HepG2 (cell line): Measurements from ENCODE around the gene TOMM20. TPM values are rescaled to one million over a fixed set of nuclear protein-coding genes. Genes with fewer than 3 reads are reported as not detected.

Experiments used
- KDM2A ChIP-seq: sonication (generic); formaldehyde crosslinking; IDR thresholded peaks from 2 replicates; pipeline ENCODE4 v1.4.0; 2020; ENCODE audit warnings: low read depth, missing genetic modification reagents, borderline replicate concordance
- KDM4B ChIP-seq: sonication (generic); formaldehyde crosslinking; IDR thresholded peaks from 2 replicates; pipeline ENCODE4 v1.4.0; 2020; ENCODE audit warnings: missing genetic modification reagents
- PITX1 ChIP-seq: sonication (generic); formaldehyde crosslinking; IDR thresholded peaks from 2 replicates; pipeline ENCODE4 v1.5.1; 2020; ENCODE audit warnings: mild to moderate bottlenecking, missing genetic modification reagents
- PTBP1 ChIP-seq: fragments of 200-400 bp; formaldehyde crosslinking; IDR thresholded peaks from 2 replicates; pipeline ENCODE4 v1.6.1; 2018; ENCODE audit warnings: low read length, low read depth; ENCODE audit not compliant: poor library complexity, severe bottlenecking
- SKI ChIP-seq: fragments of 450-650 bp; IDR thresholded peaks from one replicate; pipeline ENCODE4 v1.6.1; 2018; ENCODE audit warnings: mild to moderate bottlenecking; ENCODE audit not compliant: partially characterized antibody
- SNRNP70 ChIP-seq: fragments of 200-400 bp; formaldehyde crosslinking; IDR thresholded peaks from 2 replicates; pipeline ENCODE4 v1.6.1; 2017; ENCODE audit warnings: mild to moderate bottlenecking, low read depth, low read length, moderate library complexity
- SOX13 ChIP-seq, 3 experiments: fragments of 450-650 bp in 1 of 3; sonication (generic) in 1 of 3; formaldehyde crosslinking in 1 of 3; IDR thresholded peaks in 2 of 3; conservative IDR thresholded peaks in 1 of 3; 2 replicates each; pipeline versions ENCODE4 v1.5.0 to v1.6.1; 2016 to 2020; ENCODE audit warnings: antibody characterized with exemption in 1 of 3, mild to moderate bottlenecking in 1 of 3, missing compliant biosample characterization in 1 of 3, missing genetic modification reagents in 1 of 3, moderate library complexity in 1 of 3
- SP5 ChIP-seq: IDR thresholded peaks from 2 replicates; pipeline ENCODE4 v1.6.1; 2016; ENCODE audit warnings: low read depth, borderline replicate concordance
- SYNCRIP ChIP-seq: fragments of 200-400 bp; formaldehyde crosslinking; IDR thresholded peaks from 2 replicates; pipeline ENCODE4 v1.6.1; 2018; ENCODE audit warnings: mild to moderate bottlenecking, low read depth, low read length; ENCODE audit not compliant: insufficient read depth
- THAP11 ChIP-seq: IDR thresholded peaks from 2 replicates; pipeline ENCODE4 v1.6.1; 2016; ENCODE audit warnings: missing biosample characterization, missing genetic modification reagents
- YEATS4 ChIP-seq: sonication (generic); formaldehyde crosslinking; IDR thresholded peaks from 2 replicates; pipeline ENCODE4 v1.4.0; 2020; ENCODE audit warnings: missing genetic modification reagents, borderline replicate concordance
- ZNF552 ChIP-seq: sonication (generic); formaldehyde crosslinking; IDR thresholded peaks from 2 replicates; pipeline ENCODE4 v1.9.0; 2022; ENCODE audit warnings: missing genetic modification reagents, mild to moderate bottlenecking, borderline replicate concordance
- polyA plus RNA-seq, 8 experiments: library from polyadenylated mRNA; depleted of rRNA in 3 of 8; stranded (reverse) in 7 of 8; unstranded in 1 of 8; fragments of >200 nt; fragmentation: Illumina TruSeq in 4 of 8; extraction: Trizol in 4 of 8; gene quantifications; 2 replicates each; pipeline versions ENCODE4 v1.2.1 to v1.2.3, GENCODE V29; 2011 to 2016; ENCODE audit warnings: low read depth in 4 of 8, missing spikeins in 1 of 8, mixed read lengths in 1 of 8; ENCODE audit not compliant: insufficient read depth in 1 of 8
- total RNA-seq, 5 experiments: library from RNA; depleted of rRNA; stranded (reverse); fragments of >200 nt; fragmentation: Illumina TruSeq; extraction: Trizol; gene quantifications; 2 replicates each; pipeline ENCODE4 v1.2.3, GENCODE V29; 2016; ENCODE audit warnings: low read depth in 1 of 5
- TF ChIP-seq, protein P1 (sequence below): sonication (generic); formaldehyde crosslinking; IDR thresholded peaks from 2 replicates; pipeline ENCODE4 v1.4.0; 2020; ENCODE audit warnings: missing genetic modification reagents
- TF ChIP-seq, protein P2 (sequence below), 2 experiments: sonication (generic) in 1 of 2; formaldehyde crosslinking in 1 of 2; IDR thresholded peaks; 2 replicates each; pipeline versions ENCODE4 v1.6.1 to v1.9.0; 2014 to 2022; ENCODE audit warnings: antibody characterized with exemption in 1 of 2, borderline replicate concordance in 1 of 2, inconsistent platforms in 1 of 2, low read depth in 1 of 2, missing genetic modification reagents in 1 of 2
- TF ChIP-seq, protein P3 (sequence below): sonication (generic); formaldehyde crosslinking; IDR thresholded peaks from 2 replicates; pipeline ENCODE4; 2020; ENCODE audit warnings: missing genetic modification reagents, mild to moderate bottlenecking, borderline replicate concordance

Gene TOMM20
- total and polyA plus RNA-seq, 2 of the 13 experiments (the other 11 are each of a cell fraction or from before 2014, with no cell fraction given), result 153 to 376 TPM

DNA sequence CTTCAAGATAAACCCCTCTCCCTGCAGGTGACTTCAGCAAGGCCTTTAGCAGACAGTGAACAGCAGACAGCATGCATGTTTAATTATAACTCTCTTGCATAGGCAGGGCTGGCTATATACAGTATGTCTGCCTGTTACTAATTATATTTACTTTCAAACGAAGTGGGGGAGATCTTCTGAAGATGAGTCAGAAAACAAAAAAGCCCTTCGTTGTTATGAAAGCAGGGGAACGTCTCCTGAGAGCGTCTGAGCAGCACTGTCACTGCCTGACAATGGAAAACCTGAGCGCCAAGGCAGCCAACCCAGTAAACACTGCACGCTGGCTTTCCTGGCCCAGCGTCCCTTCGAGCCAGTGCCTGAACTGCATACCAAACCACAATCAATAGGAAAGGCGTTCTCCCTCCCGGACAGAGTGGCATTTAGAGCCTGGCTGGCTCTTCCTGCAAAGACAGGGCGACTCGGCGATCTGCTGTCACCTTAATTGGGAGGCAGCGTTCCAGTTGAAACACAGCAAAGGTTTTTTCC lies 54.1 kb downstream of the TOMM20 start (continued):
- TF ChIP-seq, protein P1, sequence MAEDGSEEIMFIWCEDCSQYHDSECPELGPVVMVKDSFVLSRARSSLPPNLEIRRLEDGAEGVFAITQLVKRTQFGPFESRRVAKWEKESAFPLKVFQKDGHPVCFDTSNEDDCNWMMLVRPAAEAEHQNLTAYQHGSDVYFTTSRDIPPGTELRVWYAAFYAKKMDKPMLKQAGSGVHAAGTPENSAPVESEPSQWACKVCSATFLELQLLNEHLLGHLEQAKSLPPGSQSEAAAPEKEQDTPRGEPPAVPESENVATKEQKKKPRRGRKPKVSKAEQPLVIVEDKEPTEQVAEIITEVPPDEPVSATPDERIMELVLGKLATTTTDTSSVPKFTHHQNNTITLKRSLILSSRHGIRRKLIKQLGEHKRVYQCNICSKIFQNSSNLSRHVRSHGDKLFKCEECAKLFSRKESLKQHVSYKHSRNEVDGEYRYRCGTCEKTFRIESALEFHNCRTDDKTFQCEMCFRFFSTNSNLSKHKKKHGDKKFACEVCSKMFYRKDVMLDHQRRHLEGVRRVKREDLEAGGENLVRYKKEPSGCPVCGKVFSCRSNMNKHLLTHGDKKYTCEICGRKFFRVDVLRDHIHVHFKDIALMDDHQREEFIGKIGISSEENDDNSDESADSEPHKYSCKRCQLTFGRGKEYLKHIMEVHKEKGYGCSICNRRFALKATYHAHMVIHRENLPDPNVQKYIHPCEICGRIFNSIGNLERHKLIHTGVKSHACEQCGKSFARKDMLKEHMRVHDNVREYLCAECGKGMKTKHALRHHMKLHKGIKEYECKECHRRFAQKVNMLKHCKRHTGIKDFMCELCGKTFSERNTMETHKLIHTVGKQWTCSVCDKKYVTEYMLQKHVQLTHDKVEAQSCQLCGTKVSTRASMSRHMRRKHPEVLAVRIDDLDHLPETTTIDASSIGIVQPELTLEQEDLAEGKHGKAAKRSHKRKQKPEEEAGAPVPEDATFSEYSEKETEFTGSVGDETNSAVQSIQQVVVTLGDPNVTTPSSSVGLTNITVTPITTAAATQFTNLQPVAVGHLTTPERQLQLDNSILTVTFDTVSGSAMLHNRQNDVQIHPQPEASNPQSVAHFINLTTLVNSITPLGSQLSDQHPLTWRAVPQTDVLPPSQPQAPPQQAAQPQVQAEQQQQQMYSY (CRISPR knock-in tag), result no peak
- no peak for TF ChIP-seq SKI
- TF ChIP-seq SP5 (CRISPR knock-in tag), result 0 out of 2 replicates have a peak, but pooled peaks have one; percentile 28
- no peak for TF ChIP-seq ZNF552 (CRISPR knock-in tag)
- TF ChIP-seq, protein P2, sequence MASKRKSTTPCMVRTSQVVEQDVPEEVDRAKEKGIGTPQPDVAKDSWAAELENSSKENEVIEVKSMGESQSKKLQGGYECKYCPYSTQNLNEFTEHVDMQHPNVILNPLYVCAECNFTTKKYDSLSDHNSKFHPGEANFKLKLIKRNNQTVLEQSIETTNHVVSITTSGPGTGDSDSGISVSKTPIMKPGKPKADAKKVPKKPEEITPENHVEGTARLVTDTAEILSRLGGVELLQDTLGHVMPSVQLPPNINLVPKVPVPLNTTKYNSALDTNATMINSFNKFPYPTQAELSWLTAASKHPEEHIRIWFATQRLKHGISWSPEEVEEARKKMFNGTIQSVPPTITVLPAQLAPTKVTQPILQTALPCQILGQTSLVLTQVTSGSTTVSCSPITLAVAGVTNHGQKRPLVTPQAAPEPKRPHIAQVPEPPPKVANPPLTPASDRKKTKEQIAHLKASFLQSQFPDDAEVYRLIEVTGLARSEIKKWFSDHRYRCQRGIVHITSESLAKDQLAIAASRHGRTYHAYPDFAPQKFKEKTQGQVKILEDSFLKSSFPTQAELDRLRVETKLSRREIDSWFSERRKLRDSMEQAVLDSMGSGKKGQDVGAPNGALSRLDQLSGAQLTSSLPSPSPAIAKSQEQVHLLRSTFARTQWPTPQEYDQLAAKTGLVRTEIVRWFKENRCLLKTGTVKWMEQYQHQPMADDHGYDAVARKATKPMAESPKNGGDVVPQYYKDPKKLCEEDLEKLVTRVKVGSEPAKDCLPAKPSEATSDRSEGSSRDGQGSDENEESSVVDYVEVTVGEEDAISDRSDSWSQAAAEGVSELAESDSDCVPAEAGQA (IDR thresholded peaks at IDR 0.05; ENCODE audit: low read depth), result no peak
- TF ChIP-seq, protein P2 (CRISPR knock-in tag; IDR thresholded peaks at IDR 0.05; ENCODE audit: borderline replicate concordance), result no peak; the same call in 1 of the 2 replicates
- no peak for TF ChIP-seq SNRNP70
- TF ChIP-seq SYNCRIP, result no peak
- TF ChIP-seq, protein P3, sequence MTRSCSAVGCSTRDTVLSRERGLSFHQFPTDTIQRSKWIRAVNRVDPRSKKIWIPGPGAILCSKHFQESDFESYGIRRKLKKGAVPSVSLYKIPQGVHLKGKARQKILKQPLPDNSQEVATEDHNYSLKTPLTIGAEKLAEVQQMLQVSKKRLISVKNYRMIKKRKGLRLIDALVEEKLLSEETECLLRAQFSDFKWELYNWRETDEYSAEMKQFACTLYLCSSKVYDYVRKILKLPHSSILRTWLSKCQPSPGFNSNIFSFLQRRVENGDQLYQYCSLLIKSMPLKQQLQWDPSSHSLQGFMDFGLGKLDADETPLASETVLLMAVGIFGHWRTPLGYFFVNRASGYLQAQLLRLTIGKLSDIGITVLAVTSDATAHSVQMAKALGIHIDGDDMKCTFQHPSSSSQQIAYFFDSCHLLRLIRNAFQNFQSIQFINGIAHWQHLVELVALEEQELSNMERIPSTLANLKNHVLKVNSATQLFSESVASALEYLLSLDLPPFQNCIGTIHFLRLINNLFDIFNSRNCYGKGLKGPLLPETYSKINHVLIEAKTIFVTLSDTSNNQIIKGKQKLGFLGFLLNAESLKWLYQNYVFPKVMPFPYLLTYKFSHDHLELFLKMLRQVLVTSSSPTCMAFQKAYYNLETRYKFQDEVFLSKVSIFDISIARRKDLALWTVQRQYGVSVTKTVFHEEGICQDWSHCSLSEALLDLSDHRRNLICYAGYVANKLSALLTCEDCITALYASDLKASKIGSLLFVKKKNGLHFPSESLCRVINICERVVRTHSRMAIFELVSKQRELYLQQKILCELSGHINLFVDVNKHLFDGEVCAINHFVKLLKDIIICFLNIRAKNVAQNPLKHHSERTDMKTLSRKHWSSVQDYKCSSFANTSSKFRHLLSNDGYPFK (CRISPR knock-in tag), result no peak
- TF ChIP-seq KDM2A, result no peak
- TF ChIP-seq THAP11 (CRISPR knock-in tag), result no peak; the same call in 1 of the 2 replicates
- no peak for TF ChIP-seq PITX1 (CRISPR knock-in tag)
- no peak; the same call in 1 of the 2 replicates for TF ChIP-seq YEATS4 (CRISPR knock-in tag)
- no peak for TF ChIP-seq SOX13 (IDR thresholded peaks at IDR 0.05)
- peak in 1 of 2 experiments; percentile 24; a peak in 1 of 4 replicates for TF ChIP-seq SOX13 (CRISPR knock-in tag; conservative IDR thresholded peaks at IDR 0.05 in 1 of 2, IDR thresholded peaks at IDR 0.05 in 1 of 2)
- no peak for TF ChIP-seq PTBP1
- 0 out of 2 replicates have a peak, but pooled peaks have one; percentile 12 for TF ChIP-seq KDM4B
